ENCODE results near the gene DACH1. TPM values are rescaled to one million over a fixed set of nuclear protein-coding genes. Genes with fewer than 3 reads are reported as not detected.

DACH1 gene
- total RNA-seq, 2 experiments from 2014 or later: not detected

DNA sequence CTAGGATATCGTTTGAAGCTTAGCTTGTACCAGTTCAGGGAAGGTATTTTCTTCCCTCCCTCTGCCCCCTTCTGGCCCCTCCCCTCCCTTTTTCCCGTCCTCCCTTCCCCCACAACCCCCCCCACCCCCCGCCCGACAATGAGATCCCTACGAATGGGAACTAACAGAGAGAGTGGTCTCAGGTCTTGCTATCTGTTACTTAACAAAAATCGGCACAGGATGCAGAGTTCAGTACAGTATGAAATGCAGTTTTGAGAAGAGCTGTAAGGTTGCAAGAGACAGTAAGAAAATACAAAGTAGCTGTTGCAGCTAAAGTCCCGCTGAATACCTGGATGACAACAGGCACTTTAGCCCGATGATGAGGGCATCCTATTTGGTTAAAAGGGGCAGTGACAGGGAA, 3.1 kb upstream of the DACH1 start:
- intact Hi-C loops (cut with micrococcal nuclease; ENCODE audit: unreplicated experiment): no loop called here
- H3K9me3 ChIP-seq (ENCODE audit: low read length): no peaks in the 10 kb centered on the region
- no peak for TF ChIP-seq CTCF (conservative IDR thresholded peaks at IDR 0.05; ENCODE audit: low read length)
- no peak for TF ChIP-seq EZH2phosphoT487 (IDR thresholded peaks at IDR 0.05; ENCODE audit: borderline replicate concordance, low read depth, low read length)
- no peaks in the 10 kb centered on the region for H4K20me1 ChIP-seq (ENCODE audit: insufficient read depth, low read length)
- H3K4me2 ChIP-seq (ENCODE audit: low read length): no peak overlapping the region
- H3K79me2 ChIP-seq (ENCODE audit: insufficient read depth, low read depth, low read length): no peaks in the 10 kb centered on the region
- H3K36me3 ChIP-seq (ENCODE audit: insufficient read depth, low read length): no peaks in the 10 kb centered on the region
- H2AFZ ChIP-seq (ENCODE audit: low read length): no peak overlapping the region
- no peak overlapping the region for H3K4me3 ChIP-seq (ENCODE audit: low read depth, low read length, poor library complexity, severe bottlenecking)
- H3K9me2 ChIP-seq (ENCODE audit: insufficient read depth, low read length): no peaks in the 10 kb centered on the region
- H3K4me1 ChIP-seq (ENCODE audit: insufficient read depth, low read length, poor library complexity, severe bottlenecking): no peaks in the 10 kb centered on the region
- no peak for DNase-seq (ENCODE audit: low spot score)
- ChIA-PET CTCF (ENCODE audit: unreplicated experiment) (no interaction called here), POLR2A (interaction anchor here (1.7 kb wide), 1 partner anchor 8 kb away, joined by 5 read pairs; no protein-coding TSS in a partner anchor)
- H3K27ac ChIP-seq (ENCODE audit: low read depth, low read length, poor library complexity, severe bottlenecking): no peak overlapping the region
- no TSS peak for BruUV-seq (replicated peaks)

GRCh38 chr13:71869274-71869673, 2.3 kb upstream of the DACH1 start:
- intact Hi-C loops (cut with micrococcal nuclease; ENCODE audit: unreplicated experiment): no loop called here
- ChIA-PET POLR2A (interaction anchor here (0.6 to 1.7 kb wide), 2 partner anchors 9 kb away, joined by 3 to 5 read pairs; no protein-coding TSS in a partner anchor), CTCF (ENCODE audit: unreplicated experiment) (no interaction called here)
- no peaks in the 10 kb centered on the region for H4K20me1 ChIP-seq (ENCODE audit: insufficient read depth, low read length)
- H3K27ac ChIP-seq (ENCODE audit: low read depth, low read length, poor library complexity, severe bottlenecking): no peak overlapping the region
- DNase-seq (ENCODE audit: low spot score): no peak
- no peak overlapping the region for H2AFZ ChIP-seq (ENCODE audit: low read length)
- no peaks in the 10 kb centered on the region for H3K9me3 ChIP-seq (ENCODE audit: low read length)
- H3K36me3 ChIP-seq (ENCODE audit: insufficient read depth, low read length): no peaks in the 10 kb centered on the region
- H3K4me1 ChIP-seq (ENCODE audit: insufficient read depth, low read length, poor library complexity, severe bottlenecking): no peaks in the 10 kb centered on the region
- H3K4me3 ChIP-seq (ENCODE audit: low read depth, low read length, poor library complexity, severe bottlenecking): no peak overlapping the region
- no TSS peak for BruUV-seq (replicated peaks)
- TF ChIP-seq CTCF (conservative IDR thresholded peaks at IDR 0.05; ENCODE audit: low read length): no peak
- no peak for TF ChIP-seq EZH2phosphoT487 (IDR thresholded peaks at IDR 0.05; ENCODE audit: borderline replicate concordance, low read depth, low read length)
- H3K79me2 ChIP-seq (ENCODE audit: insufficient read depth, low read depth, low read length): no peaks in the 10 kb centered on the region
- no peak overlapping the region for H3K4me2 ChIP-seq (ENCODE audit: low read length)
- H3K9me2 ChIP-seq (ENCODE audit: insufficient read depth, low read length): no peaks in the 10 kb centered on the region

DNA sequence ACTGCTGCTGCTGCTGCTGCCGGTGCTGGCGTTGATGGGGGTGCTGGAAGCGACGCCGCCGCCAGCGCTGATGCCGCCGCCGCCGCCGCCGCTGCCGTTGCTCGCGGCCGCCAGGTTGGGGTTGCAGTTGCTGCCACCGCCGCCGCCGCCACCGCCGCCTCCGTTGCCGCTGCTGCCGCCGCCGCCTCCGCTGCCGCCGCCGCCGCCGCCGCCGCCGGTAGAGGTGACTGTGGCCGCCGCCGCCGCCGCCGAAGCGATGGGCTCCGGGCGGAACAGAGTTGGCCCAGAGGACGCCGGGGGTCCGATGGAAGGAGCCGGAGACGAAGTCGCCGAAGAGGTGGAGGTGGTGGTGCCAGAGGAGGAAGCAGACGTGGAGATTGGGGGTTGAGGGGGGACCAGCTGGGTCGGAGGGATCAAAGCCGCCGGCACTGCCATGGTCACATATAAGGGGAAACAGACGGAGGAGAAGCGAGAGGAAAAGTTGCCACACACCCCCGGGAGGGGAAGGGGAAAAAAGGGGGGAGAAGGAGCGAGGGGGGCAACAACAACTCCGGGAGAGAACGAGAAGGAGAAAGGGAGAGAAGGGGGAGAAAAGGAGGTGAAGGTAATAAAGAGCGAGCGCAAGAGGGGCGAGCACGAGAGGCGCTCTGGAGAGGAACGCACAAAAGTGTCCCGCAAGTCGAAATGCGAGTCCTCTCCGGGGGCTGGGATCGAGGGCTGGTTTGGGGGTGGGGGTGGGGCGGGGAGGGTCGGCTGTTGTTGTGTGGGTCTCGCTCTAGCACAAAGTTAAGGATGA, 471 bp downstream of the DACH1 start:
- TF ChIP-seq CTCF (conservative IDR thresholded peaks at IDR 0.05; ENCODE audit: low read length) (no peak), EZH2phosphoT487 (IDR thresholded peaks at IDR 0.05; ENCODE audit: borderline replicate concordance, low read depth, low read length) (no peak)
- Histone ChIP-seq H2AFZ (ENCODE audit: low read length) (no peak overlapping the region), H3K9me3 (ENCODE audit: low read length) (no peaks in the 10 kb centered on the region), H3K9me2 (ENCODE audit: insufficient read depth, low read length) (no peaks in the 10 kb centered on the region), H3K79me2 (ENCODE audit: insufficient read depth, low read depth, low read length) (no peaks in the 10 kb centered on the region), H3K27ac (ENCODE audit: low read depth, low read length, poor library complexity, severe bottlenecking) (no peak overlapping the region), H3K4me2 (ENCODE audit: low read length) (no peak overlapping the region), H3K4me1 (ENCODE audit: insufficient read depth, low read length, poor library complexity, severe bottlenecking) (no peaks in the 10 kb centered on the region), H4K20me1 (ENCODE audit: insufficient read depth, low read length) (no peaks in the 10 kb centered on the region), H3K4me3 (ENCODE audit: low read depth, low read length, poor library complexity, severe bottlenecking) (no peak overlapping the region), H3K36me3 (ENCODE audit: insufficient read depth, low read length) (no peaks in the 10 kb centered on the region)
- DNase-seq (ENCODE audit: low spot score): no peak
- CTCF ChIA-PET (ENCODE audit: unreplicated experiment): no interaction called here
- no TSS peak for BruUV-seq (replicated peaks)
- POLR2A ChIA-PET: interaction anchor here (0.6 kb wide), 1 partner anchor 18 kb away, joined by 3 read pairs; no protein-coding TSS in a partner anchor
- intact Hi-C loops (cut with micrococcal nuclease; ENCODE audit: unreplicated experiment): no loop called here

Data from OCI-LY7 (cell line).